ENCODE data around the gene DMRTC2. TPM values are rescaled to one million over a fixed set of nuclear protein-coding genes. Genes with fewer than 3 reads are reported as not detected.

DMRTC2 gene
- total and polyA plus RNA-seq, 2 of the 13 experiments (the other 11 are each of a cell fraction or from before 2014, with no cell fraction given): not detected

DNA sequence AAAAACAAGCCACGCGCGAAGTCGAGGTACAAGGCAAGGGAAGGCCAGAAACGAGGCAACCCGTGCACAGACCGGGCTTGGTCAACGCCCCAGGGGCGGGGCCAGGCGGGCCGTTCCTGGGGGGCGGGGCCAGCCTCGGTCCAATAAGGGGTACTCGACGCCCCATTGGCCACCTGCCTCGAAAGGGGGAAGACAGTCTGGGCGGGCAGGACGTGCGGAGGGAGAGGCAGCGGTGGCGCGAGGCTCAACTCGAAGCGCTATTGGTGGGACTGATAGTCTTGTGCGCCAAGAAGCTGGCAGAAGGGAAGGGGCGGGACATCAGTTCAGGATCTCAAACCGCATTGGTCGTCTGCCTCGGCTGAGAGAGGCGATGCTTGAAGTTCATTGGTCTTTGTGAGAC is 241 bp upstream of the DMRTC2 start, which contains the start of gene LYPD4:
Gene LYPD4 (minus strand): TSS at position 83 of the 400 bp plus-strand sequence. CDS start 5,398 bp downstream, outside the sequence.
- no peak within 1 kb of the TSS for H3K9ac ChIP-seq (ENCODE audit: insufficient read depth, low read depth, low read length)
- no peak within 1 kb of the TSS for H2AFZ ChIP-seq (ENCODE audit: low read length)
- H3K4me3 ChIP-seq (replicated peaks in 1 of 3; ENCODE audit: insufficient read depth in 1 of 3, low read depth in 2 of 3, low read length in 3 of 3): no peak within 1 kb of the TSS
- BruUV-seq (replicated peaks): no TSS peak
- no peaks in the 10 kb centered on the region for H3K36me3 ChIP-seq (replicated peaks in 1 of 2; ENCODE audit: control insufficient read depth in 1 of 2, insufficient read depth in 2 of 2, low read length in 2 of 2)
- FAIRE-seq (no peak), DNase-seq (ENCODE audit: low spot score) (no peak), ATAC-seq (no peak)
- H3K27me3 ChIP-seq (ENCODE audit: control insufficient read depth in 1 of 2, insufficient read depth in 2 of 2, low read length in 2 of 2): peaks cover 0 to 2% of the 10 kb centered on the region in 2 experiments; a peak in 2 of 5 replicates
- CTCF ChIA-PET (ENCODE audit: low intra/inter-chr PET ratio, low total read pairs): no interaction called here
- H3K4me1 ChIP-seq (ENCODE audit: insufficient read depth, low read length): peaks cover 18% of the 10 kb centered on the region
- H3K79me2 ChIP-seq (ENCODE audit: insufficient read depth, low read length): no peaks in the 10 kb centered on the region
- no peak within 1 kb of the TSS for H3K4me2 ChIP-seq (ENCODE audit: low read depth, low read length)
- no peak for TF ChIP-seq IKZF4 (CRISPR knock-in tag; IDR thresholded peaks at IDR 0.05; ENCODE audit: borderline replicate concordance, low read depth, not compliant biosample characterization)
- TF ChIP-seq KLF6 (CRISPR knock-in tag; IDR thresholded peaks at IDR 0.05): no peak
- TF ChIP-seq SNAI1 (CRISPR knock-in tag; IDR thresholded peaks at IDR 0.05; ENCODE audit: borderline replicate concordance): no peak
- no peak for TF ChIP-seq FOXC1 (CRISPR knock-in tag; IDR thresholded peaks at IDR 0.05; ENCODE audit: borderline replicate concordance)
- H3K9me3 ChIP-seq (ENCODE audit: low read length): no peaks in the 10 kb centered on the region
- intact Hi-C loops (cut with micrococcal nuclease; ENCODE audit: unreplicated experiment) (no loop called here), in situ Hi-C loops (cut with HindIII; ENCODE audit: extremely low pct_ligation_motif_present, low pct_unique_long_range_greater_than_20kb) (no loop called here)
- H3K27ac ChIP-seq (ENCODE audit: extremely low read length, insufficient read depth, low read length): no peak within 1 kb of the TSS
- POLR2A ChIA-PET: interaction anchor here (1.5 kb wide), 1 partner anchor 15 kb away, joined by 4 read pairs; no protein-coding TSS in a partner anchor
- 63% methylated on average over 30 of the region's 30 CpGs for WGBS (ENCODE audit: low lambda C conversion rate)
- no peaks in the 10 kb centered on the region for H4K20me1 ChIP-seq (ENCODE audit: insufficient read depth, low read length)

DNA sequence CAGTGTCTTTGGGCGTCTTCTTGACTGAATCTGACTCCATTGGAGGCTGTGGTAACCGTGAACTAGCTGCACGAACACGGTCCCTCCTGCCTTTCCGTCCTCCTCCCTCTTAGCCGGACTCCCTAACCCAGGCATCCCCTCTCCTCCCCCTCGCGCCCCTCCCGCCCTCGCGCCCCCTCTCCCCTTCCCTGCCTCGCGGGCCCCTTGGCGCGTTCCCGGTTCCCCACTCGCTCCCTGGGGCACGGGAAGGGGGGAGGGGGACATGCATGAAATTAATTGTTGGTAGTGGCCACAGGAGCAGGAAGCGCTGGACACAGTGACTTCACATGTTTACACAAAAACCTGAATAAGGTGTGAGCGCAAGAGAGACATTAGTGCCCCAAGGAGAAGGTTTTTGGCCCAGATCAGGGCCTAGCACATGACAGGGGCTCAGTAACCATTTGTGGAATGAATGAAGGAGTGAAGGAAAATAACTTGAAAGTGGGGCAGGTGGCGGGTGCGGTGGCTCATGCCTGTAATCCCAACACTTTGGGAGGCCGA is 279 bp downstream of the DMRTC2 start:
- intact Hi-C loops (cut with micrococcal nuclease; ENCODE audit: unreplicated experiment) (no loop called here), in situ Hi-C loops (cut with HindIII; ENCODE audit: extremely low pct_ligation_motif_present, low pct_unique_long_range_greater_than_20kb) (no loop called here)
- peaks cover 0 to 6% of the 10 kb centered on the region in 2 experiments; a peak in 2 of 5 replicates for H3K27me3 ChIP-seq (ENCODE audit: control insufficient read depth in 1 of 2, insufficient read depth in 2 of 2, low read length in 2 of 2)
- DNase-seq (ENCODE audit: low spot score): no peak
- peaks cover 18% of the 10 kb centered on the region for H3K4me1 ChIP-seq (ENCODE audit: insufficient read depth, low read length)
- BruUV-seq (replicated peaks): no TSS peak
- no peaks in the 10 kb centered on the region for H3K9me3 ChIP-seq (ENCODE audit: low read length)
- no peaks in the 10 kb centered on the region for H4K20me1 ChIP-seq (ENCODE audit: insufficient read depth, low read length)
- no peak overlapping the region for H3K27ac ChIP-seq (ENCODE audit: extremely low read length, insufficient read depth, low read length)
- H3K4me3 ChIP-seq (replicated peaks in 1 of 3; ENCODE audit: insufficient read depth in 1 of 3, low read depth in 2 of 3, low read length in 3 of 3): no peak overlapping the region
- no peak for ATAC-seq
- no peaks in the 10 kb centered on the region for H3K36me3 ChIP-seq (replicated peaks in 1 of 2; ENCODE audit: control insufficient read depth in 1 of 2, insufficient read depth in 2 of 2, low read length in 2 of 2)
- H3K4me2 ChIP-seq (ENCODE audit: low read depth, low read length): no peak overlapping the region
- 78% methylated on average over 23 of the region's 23 CpGs for WGBS (ENCODE audit: low lambda C conversion rate)
- H2AFZ ChIP-seq (ENCODE audit: low read length): no peak overlapping the region
- TF ChIP-seq ZC3H4 (CRISPR knock-in tag; IDR thresholded peaks at IDR 0.05; ENCODE audit: borderline replicate concordance) (no peak), PPARG (CRISPR knock-in tag; conservative IDR thresholded peaks at IDR 0.05) (no peak), ZNF235 (CRISPR knock-in tag; IDR thresholded peaks at IDR 0.05; ENCODE audit: borderline replicate concordance) (no peak), RNF219 (CRISPR knock-in tag; IDR thresholded peaks at IDR 0.05) (no peak), RFX5 (IDR thresholded peaks at IDR 0.05; ENCODE audit: low read depth, low read length) (no peak), HNRNPL (IDR thresholded peaks at IDR 0.05; ENCODE audit: low read depth, low read length) (no peak), AHR (CRISPR knock-in tag; IDR thresholded peaks at IDR 0.05) (no peak)
- TF ChIP-seq, protein P1, sequence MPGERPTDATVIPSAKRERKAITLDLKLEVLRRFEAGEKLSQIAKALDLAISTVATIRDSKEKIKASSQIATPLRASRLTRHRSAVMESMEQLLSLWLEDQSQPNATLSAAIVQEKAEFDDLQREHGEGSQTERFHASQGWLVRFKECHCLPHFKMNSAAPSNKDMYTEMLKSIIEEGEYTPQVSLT (CRISPR knock-in tag; IDR thresholded peaks at IDR 0.05; ENCODE audit: borderline replicate concordance, low read depth): no peak
- H3K79me2 ChIP-seq (ENCODE audit: insufficient read depth, low read length): no peaks in the 10 kb centered on the region
- POLR2A ChIA-PET: no interaction called here
- no peak overlapping the region for H3K9ac ChIP-seq (ENCODE audit: insufficient read depth, low read depth, low read length)
- FAIRE-seq: no peak
- CTCF ChIA-PET (ENCODE audit: low intra/inter-chr PET ratio, low total read pairs): no interaction called here
